Cardiac atrium fibroblast (primary cell): ENCODE measurements around the gene SNX6. TPM values are rescaled to one million over a fixed set of nuclear protein-coding genes. Genes with fewer than 3 reads are reported as not detected.

Experiments
- total RNA-seq: library from RNA; depleted of rRNA; stranded (reverse); fragments of >200 nt; gene quantifications from 2 replicates; pipeline ENCODE4 v1.2.3, GENCODE V29; 2015

SNX6 gene
- 170 and 179 TPM in 2 replicates for total RNA-seq

GRCh38 chr14:34629657-34630529, at the start of gene SNX6:
TSS of gene SNX6 (minus strand) at chr14:34630148. CDS start at chr14:34630116, 32 bp downstream.

GRCh38 chr14:34539407-34540180, 90.4 kb downstream of the SNX6 start, which contains the start of gene EAPP:
TSS of gene EAPP (minus strand) at chr14:34539701. CDS start at chr14:34539628, 73 bp downstream.

Other genes starting within 250 kb of the SNX6 start
- gene SPTSSA, start 167.9 kb downstream of the SNX6 start, total RNA-seq: 14.8 and 16.5 TPM in 2 replicates
- 27.9 and 42.2 TPM in 2 replicates for gene EAPP, start 90.4 kb downstream of the SNX6 start, total RNA-seq
- 27.6 and 38.6 TPM in 2 replicates for gene CFL2, start 84.4 kb upstream of the SNX6 start, total RNA-seq
- gene BAZ1A, start 245.2 kb upstream of the SNX6 start, total RNA-seq: 19.0 and 21.8 TPM in 2 replicates